ENCODE data around the gene TBC1D5. TPM values are rescaled to one million over a fixed set of nuclear protein-coding genes. Genes with fewer than 3 reads are reported as not detected.
"Not testable (repeated sequence)": the region's sequence is repeated elsewhere in the genome, so short reads cannot be mapped to it uniquely, and the experiment has no call there.

The TBC1D5 gene
- total RNA-seq, 1 donor from 2014 or later = 69.4 TPM

DNA sequence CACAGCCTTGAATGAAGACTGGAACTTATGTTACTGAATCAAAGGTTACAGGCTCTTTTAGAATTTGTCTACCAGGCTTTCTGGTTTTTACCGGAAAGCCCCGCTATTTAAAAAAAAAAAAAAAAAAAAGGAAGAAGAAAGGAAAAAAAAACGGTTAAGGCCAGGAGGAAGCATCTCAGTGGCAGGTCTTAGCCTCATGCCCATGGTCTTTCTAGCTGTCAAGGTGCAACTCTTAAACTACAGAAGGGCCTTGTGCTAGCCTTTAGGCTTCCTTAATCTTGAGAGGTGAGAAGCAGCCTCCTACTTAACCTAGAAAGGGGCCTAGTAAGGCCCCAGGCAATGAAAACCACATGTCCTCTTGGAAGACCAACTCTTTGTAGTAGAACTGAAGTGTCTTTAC lies 77.5 kb downstream of the TBC1D5 start:
- Histone ChIP-seq H3K9ac (ENCODE audit: low read depth in 1 of 3, low read length in 3 of 3) (no peak overlapping the region), H3K9me3 (ENCODE audit: control insufficient read depth in 3 of 3, low read length in 3 of 3) (no peaks in the 10 kb centered on the region), H3K4me1 (ENCODE audit: control insufficient read depth in 3 of 3, insufficient read depth in 3 of 3, low read length in 3 of 3) (peaks cover 0 to 3% (median 0%) of the 10 kb centered on the region in 3 donors), H3K36me3 (ENCODE audit: control insufficient read depth in 3 of 3, insufficient read depth in 3 of 3, low read length in 3 of 3) (no peaks in the 10 kb centered on the region), H3K4me3 (ENCODE audit: low read length in 3 of 3) (no peak overlapping the region), H3K27ac (ENCODE audit: low read depth, low read length) (no peak overlapping the region), H3K27me3 (ENCODE audit: control insufficient read depth in 3 of 3, insufficient read depth in 3 of 3, low read length in 3 of 3) (no peaks in the 10 kb centered on the region)

DNA sequence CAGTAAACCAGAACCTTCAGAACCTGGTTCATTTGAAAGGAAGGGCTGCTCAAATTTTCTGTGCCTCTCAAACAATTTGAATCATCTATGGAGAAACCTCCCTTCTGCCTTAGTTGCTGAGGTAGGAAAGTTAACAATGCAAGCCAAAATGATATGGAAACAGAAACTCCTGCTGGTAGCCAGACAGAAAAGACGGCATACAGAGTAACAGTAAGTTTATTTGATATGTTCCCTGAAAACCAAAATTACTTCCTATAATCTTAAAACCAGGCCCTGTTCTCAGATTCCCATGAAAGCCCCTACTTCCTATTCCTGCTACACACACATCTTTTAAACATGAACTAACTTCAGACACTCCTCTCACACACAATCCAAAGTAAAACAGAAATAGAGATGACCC lies 86.2 kb downstream of the TBC1D5 start:
- no peaks in the 10 kb centered on the region for H3K36me3 ChIP-seq (ENCODE audit: control insufficient read depth in 3 of 3, insufficient read depth in 3 of 3, low read length in 3 of 3)
- H3K4me3 ChIP-seq (ENCODE audit: low read length in 3 of 3) = no peak overlapping the region
- H3K27me3 ChIP-seq (ENCODE audit: control insufficient read depth in 3 of 3, insufficient read depth in 3 of 3, low read length in 3 of 3) = no peaks in the 10 kb centered on the region
- no peaks in the 10 kb centered on the region for H3K4me1 ChIP-seq (ENCODE audit: control insufficient read depth in 3 of 3, insufficient read depth in 3 of 3, low read length in 3 of 3)
- no peak overlapping the region for H3K27ac ChIP-seq (ENCODE audit: low read depth, low read length)
- H3K9me3 ChIP-seq (ENCODE audit: control insufficient read depth in 3 of 3, low read length in 3 of 3) = no peaks in the 10 kb centered on the region
- no peak overlapping the region for H3K9ac ChIP-seq (ENCODE audit: low read depth in 1 of 3, low read length in 3 of 3)

- H3K4me3 ChIP-seq (ENCODE audit: low read length in 3 of 3) = no peak overlapping the region
- H3K9me3 ChIP-seq (ENCODE audit: control insufficient read depth in 3 of 3, low read length in 3 of 3) = no peaks in the 10 kb centered on the region
- no peak overlapping the region for H3K9ac ChIP-seq (ENCODE audit: low read depth in 1 of 3, low read length in 3 of 3)
- no peaks in the 10 kb centered on the region for H3K36me3 ChIP-seq (ENCODE audit: control insufficient read depth in 3 of 3, insufficient read depth in 3 of 3, low read length in 3 of 3)
- H3K27me3 ChIP-seq (ENCODE audit: control insufficient read depth in 3 of 3, insufficient read depth in 3 of 3, low read length in 3 of 3) = no peaks in the 10 kb centered on the region
- no peak overlapping the region for H3K27ac ChIP-seq (ENCODE audit: low read depth, low read length)
- no peaks in the 10 kb centered on the region for H3K4me1 ChIP-seq (ENCODE audit: control insufficient read depth in 3 of 3, insufficient read depth in 3 of 3, low read length in 3 of 3)
Observed at GRCh38 chr3:17655743-17656142, 86.7 kb downstream of the TBC1D5 start.

DNA sequence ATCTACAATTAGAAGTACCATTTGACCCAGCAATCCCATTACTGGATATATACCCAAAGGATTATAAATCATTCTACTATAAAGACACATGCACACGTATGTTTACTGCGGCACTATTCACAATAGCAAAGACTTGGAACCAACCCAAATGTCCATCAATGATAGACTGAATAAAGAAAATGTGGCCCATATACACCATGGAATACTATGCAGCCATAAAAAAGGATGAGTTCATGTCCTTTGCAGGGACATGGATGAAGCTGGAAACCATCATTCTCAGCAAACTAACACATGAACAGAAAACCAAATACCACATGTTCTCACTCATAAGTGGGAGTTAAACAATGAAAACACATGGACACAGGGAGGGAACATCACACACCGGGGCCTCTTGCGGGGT lies 92.7 kb downstream of the TBC1D5 start:
- H3K27me3 ChIP-seq (ENCODE audit: control insufficient read depth in 3 of 3, insufficient read depth in 3 of 3, low read length in 3 of 3); H3K9me3 ChIP-seq (ENCODE audit: control insufficient read depth in 3 of 3, low read length in 3 of 3): not testable (repeated sequence)

DNA sequence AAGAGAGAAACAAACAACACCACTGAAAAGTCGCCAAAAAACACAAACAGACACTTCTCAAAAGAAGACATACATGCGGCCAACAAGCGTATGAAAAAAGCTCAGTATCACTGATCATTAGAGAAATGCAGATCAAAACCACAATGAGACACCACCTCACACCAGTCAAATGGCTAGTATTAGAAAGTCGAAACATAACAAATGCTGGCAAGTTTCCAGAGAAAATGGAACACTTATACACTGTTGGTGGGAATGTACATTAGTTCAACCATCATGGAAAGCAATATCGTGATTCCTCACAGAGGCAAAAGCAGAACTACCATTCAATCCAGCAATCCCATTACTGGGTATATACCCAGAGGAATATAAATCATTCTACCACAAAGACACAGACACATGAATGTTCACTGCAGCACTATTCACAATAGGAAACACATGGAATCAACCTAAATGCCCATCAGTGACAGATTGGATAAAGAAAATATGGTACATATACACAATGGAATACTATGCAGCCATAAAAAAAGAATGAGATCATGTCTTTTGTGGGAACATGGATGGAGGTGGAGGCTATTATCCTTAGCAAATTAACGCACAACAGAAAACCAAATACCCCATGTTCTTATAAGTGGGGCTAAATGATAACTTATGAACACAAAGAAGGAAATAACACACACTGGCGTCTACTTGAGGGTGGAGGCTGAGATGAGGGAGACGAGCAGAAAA lies 93.6 kb downstream of the TBC1D5 start:
- not testable (repeated sequence) for H3K4me1 ChIP-seq (ENCODE audit: control insufficient read depth in 3 of 3, insufficient read depth in 3 of 3, low read length in 3 of 3); H3K27ac ChIP-seq (ENCODE audit: low read depth, low read length); H3K4me3 ChIP-seq (ENCODE audit: low read length in 3 of 3); H3K9ac ChIP-seq (ENCODE audit: low read depth in 1 of 3, low read length in 3 of 3); H3K27me3 ChIP-seq (ENCODE audit: control insufficient read depth in 3 of 3, insufficient read depth in 3 of 3, low read length in 3 of 3); H3K36me3 ChIP-seq (ENCODE audit: control insufficient read depth in 3 of 3, insufficient read depth in 3 of 3, low read length in 3 of 3); H3K9me3 ChIP-seq (ENCODE audit: control insufficient read depth in 3 of 3, low read length in 3 of 3)

More for the DNA sequence above, 92.7 kb downstream of the TBC1D5 start:
- not testable (repeated sequence) for H3K4me3 ChIP-seq (ENCODE audit: low read length in 3 of 3); H3K27ac ChIP-seq (ENCODE audit: low read depth, low read length); H3K4me1 ChIP-seq (ENCODE audit: control insufficient read depth in 3 of 3, insufficient read depth in 3 of 3, low read length in 3 of 3); H3K9ac ChIP-seq (ENCODE audit: low read depth in 1 of 3, low read length in 3 of 3); H3K36me3 ChIP-seq (ENCODE audit: control insufficient read depth in 3 of 3, insufficient read depth in 3 of 3, low read length in 3 of 3)

DNA sequence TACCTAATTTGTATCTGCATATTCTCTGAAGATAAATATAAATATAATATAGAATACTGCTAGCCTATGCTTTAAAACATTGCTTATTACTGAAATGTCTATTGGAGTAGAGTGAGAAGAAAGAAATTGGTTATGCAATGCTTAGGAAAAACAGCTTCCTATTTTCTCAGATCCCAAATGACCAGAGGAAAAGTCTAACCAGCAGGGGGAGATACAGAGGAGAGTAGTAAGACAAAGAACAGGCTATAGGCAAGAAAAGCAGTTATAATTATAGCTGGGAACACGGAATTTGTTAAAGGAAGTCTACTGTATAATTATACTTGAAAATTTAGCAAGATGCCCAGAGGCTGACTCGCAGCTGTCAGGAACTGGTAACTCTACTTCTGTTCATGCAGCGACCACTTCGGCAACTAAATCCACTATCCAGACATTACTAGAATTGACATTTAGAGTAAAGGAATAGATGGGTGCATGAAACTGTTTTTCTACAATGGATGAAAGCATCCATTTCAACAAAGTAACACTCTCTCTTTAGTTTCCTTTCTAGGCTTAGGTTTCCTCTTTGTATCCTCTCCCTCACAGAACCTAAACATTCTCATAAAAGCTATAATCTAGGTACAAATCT lies 97.2 kb downstream of the TBC1D5 start:
- H3K4me3 ChIP-seq (ENCODE audit: low read length in 3 of 3) = no peak overlapping the region
- H3K27me3 ChIP-seq (ENCODE audit: control insufficient read depth in 3 of 3, insufficient read depth in 3 of 3, low read length in 3 of 3) = no peaks in the 10 kb centered on the region
- no peaks in the 10 kb centered on the region for H3K36me3 ChIP-seq (ENCODE audit: control insufficient read depth in 3 of 3, insufficient read depth in 3 of 3, low read length in 3 of 3)
- peaks cover 0 to 1% (median 0%) of the 10 kb centered on the region in 3 donors for H3K9me3 ChIP-seq (ENCODE audit: control insufficient read depth in 3 of 3, low read length in 3 of 3)
- H3K9ac ChIP-seq (ENCODE audit: low read depth in 1 of 3, low read length in 3 of 3) = peak overlapping the region in 1 of 3 donors; percentile 17
- H3K4me1 ChIP-seq (ENCODE audit: control insufficient read depth in 3 of 3, insufficient read depth in 3 of 3, low read length in 3 of 3) = no peaks in the 10 kb centered on the region
- no peak overlapping the region for H3K27ac ChIP-seq (ENCODE audit: low read depth, low read length)

DNA sequence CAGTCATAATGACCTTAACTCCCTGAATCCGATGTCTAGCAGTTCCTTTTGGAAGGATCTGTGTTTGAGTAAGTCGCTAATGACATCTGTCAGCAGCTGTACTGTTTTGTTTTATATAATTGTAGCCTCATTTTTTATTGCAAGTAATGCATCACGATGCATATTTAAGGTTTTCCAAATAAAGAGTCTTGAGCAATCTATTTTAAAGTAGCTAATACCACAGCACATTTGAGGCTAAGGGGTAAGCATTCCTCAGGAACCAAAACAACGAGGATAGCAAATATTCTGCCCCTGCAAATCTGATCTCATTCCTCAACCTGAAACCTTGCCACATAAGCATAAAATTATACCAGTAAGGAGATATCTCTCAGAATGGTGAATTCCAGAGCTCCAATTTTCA lies 98.7 kb downstream of the TBC1D5 start:
- Histone ChIP-seq H3K4me3 (ENCODE audit: low read length in 3 of 3) (no peak overlapping the region), H3K9ac (ENCODE audit: low read depth in 1 of 3, low read length in 3 of 3) (no peak overlapping the region), H3K27ac (ENCODE audit: low read depth, low read length) (no peak overlapping the region), H3K9me3 (ENCODE audit: control insufficient read depth in 3 of 3, low read length in 3 of 3) (no peaks in the 10 kb centered on the region), H3K4me1 (ENCODE audit: control insufficient read depth in 3 of 3, insufficient read depth in 3 of 3, low read length in 3 of 3) (peaks cover 3 to 4% (median 3%) of the 10 kb centered on the region in 3 donors), H3K27me3 (ENCODE audit: control insufficient read depth in 3 of 3, insufficient read depth in 3 of 3, low read length in 3 of 3) (no peaks in the 10 kb centered on the region), H3K36me3 (ENCODE audit: control insufficient read depth in 3 of 3, insufficient read depth in 3 of 3, low read length in 3 of 3) (no peaks in the 10 kb centered on the region)

DNA sequence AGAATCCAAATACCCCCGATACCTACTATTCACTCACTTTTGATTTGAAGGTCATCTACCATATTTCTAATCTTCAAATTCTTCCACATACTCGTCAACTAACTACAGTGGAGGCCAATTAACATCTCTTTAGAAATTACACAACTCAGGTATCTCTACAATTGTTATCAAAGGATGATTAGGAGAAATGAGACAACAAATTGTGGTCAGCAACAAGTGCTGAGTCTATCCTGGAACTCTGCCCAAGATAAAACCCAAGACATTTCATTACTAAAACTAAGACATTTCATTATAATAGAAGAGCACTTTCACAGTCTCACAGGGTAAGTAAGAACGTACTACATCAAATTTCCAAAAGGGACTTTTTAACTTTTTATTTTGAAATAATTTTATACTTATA lies 100.0 kb downstream of the TBC1D5 start:
- no peaks in the 10 kb centered on the region for H3K9me3 ChIP-seq (ENCODE audit: control insufficient read depth in 3 of 3, low read length in 3 of 3)
- H3K9ac ChIP-seq (ENCODE audit: low read depth in 1 of 3, low read length in 3 of 3) = no peak overlapping the region
- H3K4me1 ChIP-seq (ENCODE audit: control insufficient read depth in 3 of 3, insufficient read depth in 3 of 3, low read length in 3 of 3) = peaks cover 3 to 4% (median 3%) of the 10 kb centered on the region in 3 donors
- no peaks in the 10 kb centered on the region for H3K27me3 ChIP-seq (ENCODE audit: control insufficient read depth in 3 of 3, insufficient read depth in 3 of 3, low read length in 3 of 3)
- no peak overlapping the region for H3K27ac ChIP-seq (ENCODE audit: low read depth, low read length)
- no peak overlapping the region for H3K4me3 ChIP-seq (ENCODE audit: low read length in 3 of 3)
- no peaks in the 10 kb centered on the region for H3K36me3 ChIP-seq (ENCODE audit: control insufficient read depth in 3 of 3, insufficient read depth in 3 of 3, low read length in 3 of 3)

DNA sequence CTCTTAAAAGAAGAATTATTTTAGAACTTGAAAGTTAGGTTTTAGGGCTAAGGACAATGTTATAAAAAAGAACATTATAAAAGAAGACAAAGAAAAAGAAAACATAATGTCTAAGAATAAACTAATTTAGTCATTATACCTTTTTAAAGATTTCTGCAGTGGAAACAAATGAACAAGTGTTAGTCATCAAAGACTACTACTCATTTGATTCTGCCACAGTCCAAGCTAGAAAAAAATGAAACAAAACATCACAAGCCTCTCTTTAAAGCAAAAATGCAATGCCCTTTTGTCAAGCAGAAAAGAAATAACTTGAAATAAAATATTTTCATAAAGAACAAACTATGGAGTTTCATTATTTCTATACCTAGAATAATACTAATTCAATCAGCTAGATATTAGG lies 102.0 kb downstream of the TBC1D5 start:
- H3K36me3 ChIP-seq (ENCODE audit: control insufficient read depth in 3 of 3, insufficient read depth in 3 of 3, low read length in 3 of 3) = no peaks in the 10 kb centered on the region
- H3K9me3 ChIP-seq (ENCODE audit: control insufficient read depth in 3 of 3, low read length in 3 of 3) = no peaks in the 10 kb centered on the region
- H3K9ac ChIP-seq (ENCODE audit: low read depth in 1 of 3, low read length in 3 of 3) = no peak overlapping the region
- no peak overlapping the region for H3K27ac ChIP-seq (ENCODE audit: low read depth, low read length)
- H3K4me1 ChIP-seq (ENCODE audit: control insufficient read depth in 3 of 3, insufficient read depth in 3 of 3, low read length in 3 of 3) = peaks cover 3 to 4% (median 3%) of the 10 kb centered on the region in 3 donors
- no peaks in the 10 kb centered on the region for H3K27me3 ChIP-seq (ENCODE audit: control insufficient read depth in 3 of 3, insufficient read depth in 3 of 3, low read length in 3 of 3)
- H3K4me3 ChIP-seq (ENCODE audit: low read length in 3 of 3) = no peak overlapping the region

DNA sequence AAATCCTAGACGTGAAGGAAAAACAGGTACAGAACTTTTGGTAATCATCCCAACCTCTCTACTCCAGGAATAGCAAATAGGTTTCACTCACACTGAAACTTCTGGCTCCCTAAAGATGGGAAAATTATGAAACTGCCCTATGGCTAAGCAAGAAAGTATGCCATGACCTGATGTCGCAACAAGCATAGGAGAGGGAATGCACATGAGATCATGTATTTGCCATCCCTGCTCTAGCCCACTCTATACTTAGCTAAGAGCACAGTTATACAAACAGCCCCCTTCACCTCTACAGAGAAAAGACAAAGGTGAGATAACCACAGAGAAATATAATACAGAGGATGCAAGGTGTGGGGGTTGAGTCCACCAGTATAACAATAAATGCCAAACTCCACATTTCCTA lies 102.7 kb downstream of the TBC1D5 start:
- no peaks in the 10 kb centered on the region for H3K27me3 ChIP-seq (ENCODE audit: control insufficient read depth in 3 of 3, insufficient read depth in 3 of 3, low read length in 3 of 3)
- peak overlapping the region in 1 of 3 donors; percentile 33 for H3K4me3 ChIP-seq (ENCODE audit: low read length in 3 of 3)
- peaks cover 3 to 7% (median 4%) of the 10 kb centered on the region in 3 donors for H3K4me1 ChIP-seq (ENCODE audit: control insufficient read depth in 3 of 3, insufficient read depth in 3 of 3, low read length in 3 of 3)
- H3K9ac ChIP-seq (ENCODE audit: low read depth in 1 of 3, low read length in 3 of 3) = no peak overlapping the region
- H3K9me3 ChIP-seq (ENCODE audit: control insufficient read depth in 3 of 3, low read length in 3 of 3) = no peaks in the 10 kb centered on the region
- H3K27ac ChIP-seq (ENCODE audit: low read depth, low read length) = no peak overlapping the region
- H3K36me3 ChIP-seq (ENCODE audit: control insufficient read depth in 3 of 3, insufficient read depth in 3 of 3, low read length in 3 of 3) = no peaks in the 10 kb centered on the region
